NOMO-1 treated with DMSO at 0.1 percent for 48 hours (cell line): ENCODE measurements around the gene CHAF1A.

Experiments
- DNase-seq: peaks from one replicate; lab custom pipeline; 2025; ENCODE audit not compliant: unreplicated experiment; lab: John Stamatoyannopoulos, UW

The CHAF1A gene

DNA sequence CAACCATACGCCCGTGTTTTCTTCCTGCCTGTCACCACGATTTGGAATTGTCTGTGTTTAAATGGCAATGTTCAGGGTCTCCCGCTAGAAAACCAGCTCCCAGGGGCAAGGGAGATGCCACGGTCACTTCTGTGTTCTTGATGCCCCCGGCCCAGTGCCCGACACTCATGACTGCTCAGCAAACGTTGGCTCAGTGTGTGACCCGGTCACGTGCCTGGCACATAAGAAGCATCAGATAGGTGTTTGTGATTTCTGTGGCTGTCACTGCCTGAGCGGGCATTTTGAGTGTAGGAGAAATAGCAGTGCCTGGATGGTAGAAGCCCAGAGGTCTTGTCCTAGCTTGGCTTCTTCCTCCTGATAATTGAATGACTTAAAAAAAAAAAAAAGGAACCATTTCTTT lies 85.1 kb downstream of the CHAF1A start:
- no peak for DNase-seq

DNA sequence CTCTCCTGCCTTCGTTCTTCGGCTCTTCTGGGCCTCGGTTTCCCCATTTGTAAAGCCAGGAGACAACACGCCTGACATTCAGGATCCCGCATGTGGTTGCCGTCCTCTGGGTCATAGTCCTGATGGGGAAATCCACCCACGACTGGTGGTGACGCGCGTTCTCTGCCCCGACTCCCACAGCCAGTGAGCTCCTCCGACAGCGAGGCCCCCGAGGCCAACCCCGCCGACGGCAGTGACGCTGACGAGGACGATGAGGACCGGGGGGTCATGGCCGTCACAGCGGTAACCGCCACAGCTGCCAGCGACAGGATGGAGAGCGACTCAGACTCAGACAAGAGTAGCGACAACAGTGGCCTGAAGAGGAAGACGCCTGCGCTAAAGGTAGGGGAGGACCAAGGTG lies 86.1 kb downstream of the CHAF1A start:
- no peak for DNase-seq

DNA sequence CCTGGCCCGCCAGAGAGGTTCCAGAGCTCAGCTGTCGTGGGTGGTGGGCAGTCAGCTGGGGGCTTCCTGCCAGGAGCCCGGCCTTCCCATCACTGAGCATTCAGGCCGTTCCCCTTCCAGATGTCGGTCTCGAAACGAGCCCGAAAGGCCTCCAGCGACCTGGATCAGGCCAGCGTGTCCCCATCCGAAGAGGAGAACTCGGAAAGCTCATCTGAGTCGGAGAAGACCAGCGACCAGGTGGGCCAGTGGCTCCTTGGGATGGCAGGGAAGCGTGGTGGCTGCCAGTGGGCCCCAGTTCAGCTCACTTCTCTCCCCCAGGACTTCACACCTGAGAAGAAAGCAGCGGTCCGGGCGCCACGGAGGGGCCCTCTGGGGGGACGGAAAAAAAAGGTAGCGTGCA lies 89.0 kb downstream of the CHAF1A start:
- no peak for DNase-seq

- no peak for DNase-seq
Measured at GRCh38 chr19:4492337-4493103, 90.1 kb downstream of the CHAF1A start.
